ENCODE results near the gene ACIN1.
"Not testable (repeated sequence)": the region's sequence is repeated elsewhere in the genome, so short reads cannot be mapped to it uniquely, and the experiment has no call there.

The ACIN1 gene

GRCh38 chr14:23020143-23021128 lies 74.5 kb downstream of the ACIN1 start:
- peaks cover 13% of the 10 kb centered on the region for H3K36me3 ChIP-seq (replicated peaks)
- H3K9me3 ChIP-seq = no peaks in the 10 kb centered on the region
- in situ Hi-C loops (cut with MboI; ENCODE audit: low sequenced_read_pairs) = no loop called here
- no peaks in the 10 kb centered on the region for H3K27me3 ChIP-seq (ENCODE audit: low read depth)
- H3K4me3 ChIP-seq = no peak overlapping the region
- no peak for DNase-seq (ENCODE audit: low spot score in 2 of 2)
- no peaks in the 10 kb centered on the region; the same call in 1 of the 2 replicates for H3K4me1 ChIP-seq

- H3K4me3 ChIP-seq = no peak overlapping the region
- peaks cover 4% of the 10 kb centered on the region for H3K36me3 ChIP-seq (replicated peaks)
- no peaks in the 10 kb centered on the region; the same call in 1 of the 2 replicates for H3K4me1 ChIP-seq
- no peak for DNase-seq (ENCODE audit: low spot score in 2 of 2)
- H3K27me3 ChIP-seq (ENCODE audit: low read depth) = no peaks in the 10 kb centered on the region
- in situ Hi-C loops (cut with MboI; ENCODE audit: low sequenced_read_pairs) = no loop called here
- H3K9me3 ChIP-seq = no peaks in the 10 kb centered on the region
Observed at GRCh38 chr14:23018107-23018506, 76.8 kb downstream of the ACIN1 start.

GRCh38 chr14:23017091-23017490 lies 77.8 kb downstream of the ACIN1 start:
- Histone ChIP-seq H3K9me3 (no peaks in the 10 kb centered on the region), H3K4me3 (no peak overlapping the region), H3K27me3 (ENCODE audit: low read depth) (no peaks in the 10 kb centered on the region), H3K4me1 (no peaks in the 10 kb centered on the region; the same call in 1 of the 2 replicates), H3K36me3 (replicated peaks) (peaks cover 4% of the 10 kb centered on the region)
- no peak for DNase-seq (ENCODE audit: low spot score in 2 of 2)
- in situ Hi-C loops (cut with MboI; ENCODE audit: low sequenced_read_pairs) = no loop called here

GRCh38 chr14:23015618-23016017 lies 79.3 kb downstream of the ACIN1 start:
- in situ Hi-C loops (cut with MboI; ENCODE audit: low sequenced_read_pairs) = no loop called here
- H3K4me1 ChIP-seq = no peaks in the 10 kb centered on the region; the same call in 1 of the 2 replicates
- H3K9me3 ChIP-seq = no peaks in the 10 kb centered on the region
- peaks cover 2% of the 10 kb centered on the region for H3K36me3 ChIP-seq (replicated peaks)
- H3K27me3 ChIP-seq (ENCODE audit: low read depth) = no peaks in the 10 kb centered on the region
- H3K4me3 ChIP-seq = no peak overlapping the region
- DNase-seq (ENCODE audit: low spot score in 2 of 2) = no peak

GRCh38 chr14:23013749-23014054 lies 81.2 kb downstream of the ACIN1 start:
- in situ Hi-C loops (cut with MboI; ENCODE audit: low sequenced_read_pairs); H3K9me3 ChIP-seq; H3K36me3 ChIP-seq (replicated peaks); H3K4me3 ChIP-seq; H3K27me3 ChIP-seq (ENCODE audit: low read depth); DNase-seq (ENCODE audit: low spot score in 2 of 2): not testable (repeated sequence)
- H3K4me1 ChIP-seq = peaks cover 12% of the 10 kb centered on the region

GRCh38 chr14:23013054-23013748 lies 81.7 kb downstream of the ACIN1 start:
- H3K27me3 ChIP-seq (ENCODE audit: low read depth) = no peaks in the 10 kb centered on the region
- no peak overlapping the region for H3K4me3 ChIP-seq
- peaks cover 16% of the 10 kb centered on the region for H3K4me1 ChIP-seq
- in situ Hi-C loops (cut with MboI; ENCODE audit: low sequenced_read_pairs) = no loop called here
- H3K36me3 ChIP-seq (replicated peaks) = no peaks in the 10 kb centered on the region
- H3K9me3 ChIP-seq = no peaks in the 10 kb centered on the region
- DNase-seq (ENCODE audit: low spot score in 2 of 2) = no peak

- in situ Hi-C loops (cut with MboI; ENCODE audit: low sequenced_read_pairs) = no loop called here
- DNase-seq (ENCODE audit: low spot score in 2 of 2) = peak; percentile 68 to 91
Observed at GRCh38 chr14:23009939-23010726, 84.8 kb downstream of the ACIN1 start, which contains the start of gene C14orf93. TSS of gene C14orf93 (minus strand) at chr14:23010143. CDS start at chr14:22999023, 11,120 bp downstream.

GRCh38 chr14:23009483-23009938 lies 85.4 kb downstream of the ACIN1 start:
- in situ Hi-C loops (cut with MboI; ENCODE audit: low sequenced_read_pairs) = no loop called here
- H3K9me3 ChIP-seq = no peaks in the 10 kb centered on the region
- no peak for DNase-seq (ENCODE audit: low spot score in 2 of 2)

More at GRCh38 chr14:23009939-23010726, 84.8 kb downstream of the ACIN1 start, which contains the start of gene C14orf93:
- Histone ChIP-seq H3K4me1 (peaks cover 29% of the 10 kb centered on the region), H3K27me3 (ENCODE audit: low read depth) (no peaks in the 10 kb centered on the region), H3K4me3 (peak within 1 kb of the TSS; percentile 33), H3K9me3 (no peaks in the 10 kb centered on the region), H3K36me3 (replicated peaks) (no peaks in the 10 kb centered on the region)

GRCh38 chr14:23008831-23009230 lies 86.1 kb downstream of the ACIN1 start:
- in situ Hi-C loops (cut with MboI; ENCODE audit: low sequenced_read_pairs) = no loop called here
- H3K36me3 ChIP-seq (replicated peaks) = no peaks in the 10 kb centered on the region
- no peak overlapping the region; the same call in 1 of the 2 replicates for H3K4me3 ChIP-seq
- H3K9me3 ChIP-seq = no peaks in the 10 kb centered on the region
- DNase-seq (ENCODE audit: low spot score in 2 of 2) = no peak
- no peaks in the 10 kb centered on the region for H3K27me3 ChIP-seq (ENCODE audit: low read depth)
- H3K4me1 ChIP-seq = peaks cover 29% of the 10 kb centered on the region

More at GRCh38 chr14:23009483-23009938, 85.4 kb downstream of the ACIN1 start:
- H3K36me3 ChIP-seq (replicated peaks) = no peaks in the 10 kb centered on the region
- peaks cover 29% of the 10 kb centered on the region for H3K4me1 ChIP-seq
- H3K27me3 ChIP-seq (ENCODE audit: low read depth) = no peaks in the 10 kb centered on the region
- peak overlapping the region; percentile 33 for H3K4me3 ChIP-seq
